ENCODE results near the gene HYAL1. TPM values are rescaled to one million over a fixed set of nuclear protein-coding genes. Genes with fewer than 3 reads are reported as not detected.

HYAL1 gene
- total RNA-seq, 4 donors from 2014 or later: 1.8 to 13.8 (median 3.8) TPM

DNA sequence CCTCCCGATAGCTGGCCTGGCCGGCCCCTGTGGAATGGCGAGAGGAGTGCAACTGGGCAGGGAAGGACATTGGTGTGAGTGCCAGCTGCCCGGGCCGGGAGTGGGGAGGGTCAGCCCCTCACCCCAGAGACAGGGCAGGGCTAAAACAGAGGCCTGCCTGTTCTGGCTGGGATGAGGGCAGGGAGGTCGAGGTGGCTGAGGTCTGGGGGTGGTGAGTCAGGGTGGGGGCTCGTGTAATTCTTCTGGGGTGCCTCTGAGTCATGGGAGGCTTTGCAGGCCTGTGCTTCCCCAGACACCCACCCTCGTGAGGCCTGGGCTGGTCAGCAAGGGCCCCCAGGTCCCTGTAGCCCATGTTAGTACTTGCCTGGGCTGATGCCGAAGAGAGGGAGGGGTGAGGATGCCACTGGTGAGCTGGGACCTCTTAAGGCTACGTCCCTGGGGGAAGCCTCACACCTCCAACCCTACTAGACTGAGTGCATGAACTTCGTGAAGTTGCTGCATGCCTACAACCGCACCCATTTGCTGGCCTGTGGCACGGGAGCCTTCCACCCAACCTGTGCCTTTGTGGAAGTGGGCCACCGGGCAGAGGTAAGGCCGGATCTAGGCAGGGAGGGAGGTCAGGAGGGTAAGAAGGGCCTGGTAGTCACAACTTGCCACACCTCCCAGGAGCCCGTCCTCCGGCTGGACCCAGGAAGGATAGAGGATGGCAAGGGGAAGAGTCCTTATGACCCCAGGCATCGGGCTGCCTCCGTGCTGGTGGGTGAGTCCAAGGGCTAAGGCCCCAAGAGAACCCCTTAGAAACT lies 32.8 kb downstream of the HYAL1 start:
- intact Hi-C loops (cut with DNase I; ENCODE audit: low total_unique reads): loop anchor here (5.0 to 10.0 kb wide), 2 partner anchors 78 to 146 kb away; partner anchors contain the start of gene GNAT1
- DNase-seq: no peak
- in situ Hi-C loops (cut with MboI; ENCODE audit: low pct_ligation_motif_present in 1 of 4, low pct_unique_long_range_greater_than_20kb in 1 of 4, low sequenced_read_pairs in 3 of 4): loop anchor here in 1 of 4 donors (5.0 kb wide), 1 partner anchor 78 kb away; the partner anchor contains the start of gene GNAT1
- 74 to 100% methylated on average over 1 to 19 of the region's 19 CpGs for WGBS, 2 donors (ENCODE audit: low coverage in 1 of 2)
- Histone ChIP-seq H3K27me3 (peaks cover 20% of the 10 kb centered on the region), H3K4me1 (peaks cover 44 to 79% (median 57%) of the 10 kb centered on the region in 4 donors), H3K4me3 (peak overlapping the region in 1 of 4 donors; percentile 41), H3K36me3 (no peaks in the 10 kb centered on the region), H3K27ac (peak overlapping the region; percentile 85 to 96 (median 88)), H3K9me3 (no peaks in the 10 kb centered on the region)
- TF ChIP-seq EP300 (IDR thresholded peaks at IDR 0.05; ENCODE audit: low read depth) (no peak), POLR2AphosphoS5 (IDR thresholded peaks at IDR 0.05) (peak in 1 of 3 donors; percentile 25), POLR2A (IDR thresholded peaks at IDR 0.05) (no peak)

DNA sequence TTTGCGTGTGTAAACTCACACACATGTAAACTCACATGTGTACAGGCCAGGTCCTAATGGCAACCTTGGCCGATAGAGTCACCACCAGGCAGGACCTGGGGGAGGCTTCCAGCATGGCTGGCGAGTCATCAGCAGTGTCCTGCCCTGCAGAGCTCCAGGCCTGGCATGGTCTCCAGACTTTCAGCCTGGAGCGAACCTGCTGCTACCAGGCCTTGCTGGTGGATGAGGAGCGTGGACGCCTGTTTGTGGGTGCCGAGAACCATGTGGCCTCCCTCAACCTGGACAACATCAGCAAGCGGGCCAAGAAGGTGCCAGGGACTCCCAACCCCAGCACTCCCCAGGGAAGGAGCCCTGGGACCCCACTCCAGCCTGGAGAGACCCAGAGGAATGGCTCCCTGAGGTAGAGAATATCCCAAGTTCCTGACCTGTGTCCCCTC lies 33.4 kb downstream of the HYAL1 start:
- intact Hi-C loops (cut with DNase I; ENCODE audit: low total_unique reads) (loop anchor here (5.0 to 10.0 kb wide), 2 partner anchors 78 to 145 kb away; partner anchors contain the start of gene GNAT1), in situ Hi-C loops (cut with MboI; ENCODE audit: low pct_ligation_motif_present in 1 of 4, low pct_unique_long_range_greater_than_20kb in 1 of 4, low sequenced_read_pairs in 3 of 4) (loop anchor here in 1 of 4 donors (5.0 kb wide), 1 partner anchor 78 kb away; the partner anchor contains the start of gene GNAT1)
- no peak for DNase-seq
- WGBS, 2 donors (ENCODE audit: low coverage in 1 of 2): 62% methylated on average over 3 of the region's 8 CpGs; no CpG with 5 or more reads in 1 of the 2 donors
- peaks cover 14% of the 10 kb centered on the region for H3K27me3 ChIP-seq
- TF ChIP-seq POLR2A (IDR thresholded peaks at IDR 0.05) (no peak), EP300 (IDR thresholded peaks at IDR 0.05; ENCODE audit: low read depth) (no peak), POLR2AphosphoS5 (IDR thresholded peaks at IDR 0.05) (no peak)
- TF ChIP-seq, protein P1, sequence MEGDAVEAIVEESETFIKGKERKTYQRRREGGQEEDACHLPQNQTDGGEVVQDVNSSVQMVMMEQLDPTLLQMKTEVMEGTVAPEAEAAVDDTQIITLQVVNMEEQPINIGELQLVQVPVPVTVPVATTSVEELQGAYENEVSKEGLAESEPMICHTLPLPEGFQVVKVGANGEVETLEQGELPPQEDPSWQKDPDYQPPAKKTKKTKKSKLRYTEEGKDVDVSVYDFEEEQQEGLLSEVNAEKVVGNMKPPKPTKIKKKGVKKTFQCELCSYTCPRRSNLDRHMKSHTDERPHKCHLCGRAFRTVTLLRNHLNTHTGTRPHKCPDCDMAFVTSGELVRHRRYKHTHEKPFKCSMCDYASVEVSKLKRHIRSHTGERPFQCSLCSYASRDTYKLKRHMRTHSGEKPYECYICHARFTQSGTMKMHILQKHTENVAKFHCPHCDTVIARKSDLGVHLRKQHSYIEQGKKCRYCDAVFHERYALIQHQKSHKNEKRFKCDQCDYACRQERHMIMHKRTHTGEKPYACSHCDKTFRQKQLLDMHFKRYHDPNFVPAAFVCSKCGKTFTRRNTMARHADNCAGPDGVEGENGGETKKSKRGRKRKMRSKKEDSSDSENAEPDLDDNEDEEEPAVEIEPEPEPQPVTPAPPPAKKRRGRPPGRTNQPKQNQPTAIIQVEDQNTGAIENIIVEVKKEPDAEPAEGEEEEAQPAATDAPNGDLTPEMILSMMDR (IDR thresholded peaks at IDR 0.05): no peak
- H3K4me1 ChIP-seq: peaks cover 50 to 85% (median 61%) of the 10 kb centered on the region in 4 donors
- peak overlapping the region; percentile 85 to 96 (median 88) for H3K27ac ChIP-seq
- peak overlapping the region in 2 of 4 donors; percentile 32 to 41 for H3K4me3 ChIP-seq
- H3K9me3 ChIP-seq: no peaks in the 10 kb centered on the region
- no peaks in the 10 kb centered on the region for H3K36me3 ChIP-seq

DNA sequence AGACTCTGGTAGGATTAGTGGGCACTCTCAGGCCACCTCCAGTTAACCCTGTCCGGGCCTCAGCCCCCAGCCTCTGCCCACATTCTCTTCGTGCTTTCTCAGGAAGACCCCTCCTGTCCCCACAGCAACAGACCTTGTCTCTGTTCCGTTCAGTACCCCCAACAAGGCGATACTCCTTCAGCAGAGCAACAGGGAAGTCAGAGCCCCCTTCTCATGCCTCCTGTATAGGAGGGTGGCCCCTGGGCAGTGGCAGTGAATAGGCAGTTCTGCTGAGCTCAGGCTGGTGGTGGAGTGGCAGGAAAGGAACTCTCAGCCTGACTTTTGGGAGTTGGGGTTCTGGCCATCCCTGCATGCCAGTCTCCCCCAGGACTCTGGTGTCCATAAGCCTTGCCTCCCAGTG lies 33.9 kb downstream of the HYAL1 start:
- in situ Hi-C loops (cut with MboI; ENCODE audit: low pct_ligation_motif_present in 1 of 4, low pct_unique_long_range_greater_than_20kb in 1 of 4, low sequenced_read_pairs in 3 of 4) (no loop called here), intact Hi-C loops (cut with DNase I; ENCODE audit: low total_unique reads) (no loop called here)
- DNase-seq: no peak
- TF ChIP-seq EP300 (IDR thresholded peaks at IDR 0.05; ENCODE audit: low read depth) (no peak), POLR2A (IDR thresholded peaks at IDR 0.05) (no peak), POLR2AphosphoS5 (IDR thresholded peaks at IDR 0.05) (no peak)
- TF ChIP-seq, protein P1 (IDR thresholded peaks at IDR 0.05): no peak
- H3K27ac ChIP-seq: peak overlapping the region; percentile 85 to 96 (median 88)
- no peaks in the 10 kb centered on the region for H3K36me3 ChIP-seq
- no peaks in the 10 kb centered on the region for H3K9me3 ChIP-seq
- WGBS, 2 donors (ENCODE audit: low coverage in 1 of 2): 30% methylated on average over 4 of the region's 4 CpGs; no CpG with 5 or more reads in 1 of the 2 donors
- H3K4me1 ChIP-seq: peaks cover 53 to 87% (median 65%) of the 10 kb centered on the region in 4 donors
- peaks cover 9% of the 10 kb centered on the region for H3K27me3 ChIP-seq
- H3K4me3 ChIP-seq: peak overlapping the region in 3 of 4 donors; percentile 31 to 41 (median 32)

DNA sequence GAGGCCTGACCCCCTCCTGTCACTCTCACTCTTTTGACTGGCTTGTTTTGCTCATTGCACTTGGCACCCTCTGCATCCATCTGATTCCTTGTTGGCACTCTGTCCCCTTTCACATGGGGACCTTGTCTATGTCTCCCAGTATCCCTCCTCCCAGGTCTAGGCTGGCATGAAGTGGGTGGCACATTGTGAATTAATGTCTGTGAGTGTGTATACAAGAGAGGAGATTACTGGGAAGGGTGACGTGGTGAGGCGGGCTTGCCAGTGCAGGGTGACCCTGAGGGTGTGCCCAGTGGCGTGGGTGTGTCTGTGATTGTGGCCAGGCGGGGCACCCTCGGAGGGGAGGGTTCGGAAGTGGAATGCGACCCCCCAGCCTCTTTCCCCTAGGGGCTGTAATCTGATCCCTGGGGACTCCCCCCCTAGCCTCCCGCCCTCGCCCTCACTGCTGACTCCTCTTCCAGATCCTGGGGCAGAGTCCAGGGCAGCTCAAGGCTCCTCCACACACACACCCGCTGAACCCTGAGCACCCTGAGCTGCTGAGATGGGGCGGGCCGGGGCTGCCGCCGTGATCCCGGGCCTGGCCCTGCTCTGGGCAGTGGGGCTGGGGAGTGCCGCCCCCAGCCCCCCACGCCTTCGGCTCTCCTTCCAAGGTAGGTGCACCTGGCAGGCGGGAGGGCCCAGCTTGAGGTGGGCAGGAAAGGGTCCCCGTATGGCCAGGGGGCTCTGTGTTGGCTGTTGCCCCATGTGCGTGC lies 34.5 kb downstream of the HYAL1 start, which contains the start of gene SEMA3B:
SEMA3B (plus strand) TSS at position 445 of the 749 bp plus-strand sequence; CDS start at position 539, 94 bp downstream.
- TF ChIP-seq EP300 (IDR thresholded peaks at IDR 0.05; ENCODE audit: low read depth) (peak; percentile 5), POLR2A (IDR thresholded peaks at IDR 0.05) (peak; percentile 79), POLR2AphosphoS5 (IDR thresholded peaks at IDR 0.05) (peak; percentile 38 to 82 (median 79))
- TF ChIP-seq, protein P1 (IDR thresholded peaks at IDR 0.05): no peak
- 28% methylated on average over 11 of the region's 21 CpGs; no CpG with 5 or more reads in 1 of the 2 donors for WGBS, 2 donors (ENCODE audit: low coverage in 1 of 2)
- Histone ChIP-seq H3K9me3 (no peaks in the 10 kb centered on the region), H3K4me1 (peaks cover 58 to 87% (median 66%) of the 10 kb centered on the region in 4 donors), H3K4me3 (peak within 1 kb of the TSS; percentile 14 to 48 (median 32)), H3K27me3 (peaks cover 6% of the 10 kb centered on the region), H3K27ac (peak within 1 kb of the TSS; percentile 85 to 96 (median 88)), H3K36me3 (no peaks in the 10 kb centered on the region)
- intact Hi-C loops (cut with DNase I; ENCODE audit: low total_unique reads) (no loop called here), in situ Hi-C loops (cut with MboI; ENCODE audit: low pct_ligation_motif_present in 1 of 4, low pct_unique_long_range_greater_than_20kb in 1 of 4, low sequenced_read_pairs in 3 of 4) (no loop called here)
- peak; percentile 89 for DNase-seq

Data from transverse colon (tissue), 4 donors.